Measurements from ENCODE around the gene SBK2. TPM values are rescaled to one million over a fixed set of nuclear protein-coding genes. Genes with fewer than 3 reads are reported as not detected.

SBK2 gene
- total RNA-seq, 1 donor from 2014 or later = 4.2 TPM

DNA sequence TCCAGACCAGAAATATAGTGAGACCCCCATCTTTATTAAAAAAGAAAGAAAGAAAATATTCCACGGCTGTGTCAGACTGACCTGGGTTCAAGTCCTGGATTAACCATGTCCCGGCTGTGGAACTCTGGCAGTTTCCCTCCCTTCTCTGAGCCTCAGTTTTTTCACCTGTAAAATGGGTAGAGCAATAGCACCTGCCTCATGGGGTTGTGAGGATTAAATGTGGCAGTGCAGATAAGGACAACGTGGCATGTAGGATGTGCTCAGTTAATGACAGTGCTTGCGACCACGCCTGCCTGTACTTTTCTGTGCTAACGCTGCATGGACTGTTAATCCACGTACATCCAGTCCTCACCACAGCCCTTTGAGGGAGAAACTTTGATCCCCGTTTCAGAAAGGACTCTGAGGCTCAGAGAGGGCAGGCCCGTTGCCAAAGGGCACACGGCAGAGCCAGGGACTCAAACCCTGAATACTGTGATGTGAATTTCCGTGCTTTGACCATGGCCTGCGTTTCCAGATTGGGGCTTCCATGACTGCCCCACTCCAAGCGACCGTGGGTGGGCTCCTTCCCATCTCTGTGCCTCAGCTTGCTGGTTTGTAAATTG, 16.1 kb downstream of the SBK2 start:
- H3K9ac ChIP-seq (ENCODE audit: low read length) = no peak overlapping the region
- H3K9me3 ChIP-seq (ENCODE audit: insufficient read depth, low read depth, low read length) = no peaks in the 10 kb centered on the region
- DNase-seq (ENCODE audit: low read depth) (no peak), FAIRE-seq (no peak)
- TF ChIP-seq, protein P1, sequence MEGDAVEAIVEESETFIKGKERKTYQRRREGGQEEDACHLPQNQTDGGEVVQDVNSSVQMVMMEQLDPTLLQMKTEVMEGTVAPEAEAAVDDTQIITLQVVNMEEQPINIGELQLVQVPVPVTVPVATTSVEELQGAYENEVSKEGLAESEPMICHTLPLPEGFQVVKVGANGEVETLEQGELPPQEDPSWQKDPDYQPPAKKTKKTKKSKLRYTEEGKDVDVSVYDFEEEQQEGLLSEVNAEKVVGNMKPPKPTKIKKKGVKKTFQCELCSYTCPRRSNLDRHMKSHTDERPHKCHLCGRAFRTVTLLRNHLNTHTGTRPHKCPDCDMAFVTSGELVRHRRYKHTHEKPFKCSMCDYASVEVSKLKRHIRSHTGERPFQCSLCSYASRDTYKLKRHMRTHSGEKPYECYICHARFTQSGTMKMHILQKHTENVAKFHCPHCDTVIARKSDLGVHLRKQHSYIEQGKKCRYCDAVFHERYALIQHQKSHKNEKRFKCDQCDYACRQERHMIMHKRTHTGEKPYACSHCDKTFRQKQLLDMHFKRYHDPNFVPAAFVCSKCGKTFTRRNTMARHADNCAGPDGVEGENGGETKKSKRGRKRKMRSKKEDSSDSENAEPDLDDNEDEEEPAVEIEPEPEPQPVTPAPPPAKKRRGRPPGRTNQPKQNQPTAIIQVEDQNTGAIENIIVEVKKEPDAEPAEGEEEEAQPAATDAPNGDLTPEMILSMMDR (IDR thresholded peaks at IDR 0.05; ENCODE audit: insufficient read depth, low read depth, low read length) = no peak
- no peak for TF ChIP-seq EZH2 (IDR thresholded peaks at IDR 0.05; ENCODE audit: insufficient read depth, low read length)
- no peaks in the 10 kb centered on the region for H3K4me1 Mint-ChIP-seq (ENCODE audit: low read depth, unreplicated experiment)
- no peaks in the 10 kb centered on the region for H3K36me3 ChIP-seq (ENCODE audit: insufficient read depth, low read length)
- no peak overlapping the region for H3K4me3 Mint-ChIP-seq (ENCODE audit: unreplicated experiment)
- no peaks in the 10 kb centered on the region for H3K9me3 Mint-ChIP-seq (ENCODE audit: unreplicated experiment)
- no peaks in the 10 kb centered on the region for H3K27me3 ChIP-seq (ENCODE audit: insufficient read depth, low read length)
- H3K27ac ChIP-seq (ENCODE audit: low read depth, low read length) = no peak overlapping the region
- H3K27ac Mint-ChIP-seq (ENCODE audit: unreplicated experiment) = no peak overlapping the region
- H3K27me3 Mint-ChIP-seq (ENCODE audit: low read depth, unreplicated experiment) = no peaks in the 10 kb centered on the region
- H3K79me2 ChIP-seq (ENCODE audit: insufficient read depth, low read length) = no peaks in the 10 kb centered on the region
- H3K4me3 ChIP-seq (ENCODE audit: insufficient read depth, low read depth, low read length) = no peak overlapping the region
- H3K4me2 ChIP-seq (ENCODE audit: low read length) = no peak overlapping the region
- no peak overlapping the region for H2AFZ ChIP-seq (ENCODE audit: low read depth, low read length)
- peaks cover 4% of the 10 kb centered on the region for H4K20me1 ChIP-seq (ENCODE audit: insufficient read depth, low read length)
- peaks cover 15% of the 10 kb centered on the region for H3K4me1 ChIP-seq (ENCODE audit: insufficient read depth, low read length)
- H3K36me3 Mint-ChIP-seq (ENCODE audit: low read depth, unreplicated experiment) = peaks cover 3% of the 10 kb centered on the region

DNA sequence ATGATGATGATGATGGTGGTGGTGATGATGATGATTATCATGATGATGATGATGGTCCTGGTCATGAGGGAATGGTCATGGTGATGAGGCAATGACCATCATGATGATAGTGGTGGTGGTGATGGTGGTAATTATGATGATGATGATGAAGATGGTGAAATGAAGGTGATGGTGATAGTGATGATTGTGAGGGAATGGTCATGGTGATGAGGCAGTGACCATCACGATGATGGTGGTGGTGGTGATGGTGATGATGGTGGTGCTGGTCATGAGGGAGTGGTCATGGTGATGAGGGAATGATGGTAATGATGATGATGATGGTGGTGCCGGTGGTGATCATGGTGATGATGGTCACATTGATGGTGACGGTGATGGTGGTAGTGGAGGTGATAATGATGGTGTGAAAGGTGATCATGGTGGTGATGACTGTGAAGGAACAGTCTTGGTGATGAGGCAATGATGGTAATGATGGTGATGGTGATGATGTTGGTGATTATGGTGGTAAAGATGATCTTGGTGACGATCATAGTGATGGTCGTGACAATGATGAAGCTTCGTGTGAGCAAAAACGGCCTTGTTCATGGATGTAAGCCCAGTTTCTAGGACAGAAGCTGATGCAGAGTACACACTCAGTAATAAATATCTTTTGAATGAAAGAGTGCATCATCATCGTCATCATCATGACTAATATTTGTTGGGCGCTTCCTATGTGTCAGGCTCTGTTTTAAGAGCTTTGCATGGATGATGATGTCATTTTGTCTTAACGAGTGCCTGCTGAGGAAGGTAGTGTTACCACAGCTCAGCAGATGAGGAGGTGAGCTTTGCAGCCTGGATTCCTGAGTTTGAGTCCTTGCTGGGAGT, 17.3 kb downstream of the SBK2 start:
- Histone ChIP-seq H3K9ac (ENCODE audit: low read length) (peak overlapping the region; percentile 14), H3K9me3 (ENCODE audit: insufficient read depth, low read depth, low read length) (no peaks in the 10 kb centered on the region), H3K4me2 (ENCODE audit: low read length) (peak overlapping the region; percentile 33), H2AFZ (ENCODE audit: low read depth, low read length) (no peak overlapping the region), H3K4me1 (ENCODE audit: insufficient read depth, low read length) (peaks cover 15% of the 10 kb centered on the region), H3K4me3 (ENCODE audit: insufficient read depth, low read depth, low read length) (no peak overlapping the region), H4K20me1 (ENCODE audit: insufficient read depth, low read length) (peaks cover 4% of the 10 kb centered on the region), H3K27me3 (ENCODE audit: insufficient read depth, low read length) (no peaks in the 10 kb centered on the region), H3K36me3 (ENCODE audit: insufficient read depth, low read length) (no peaks in the 10 kb centered on the region), H3K79me2 (ENCODE audit: insufficient read depth, low read length) (no peaks in the 10 kb centered on the region), H3K27ac (ENCODE audit: low read depth, low read length) (peak overlapping the region; percentile 68)
- peak; percentile 85 for DNase-seq (ENCODE audit: low read depth)
- H3K27ac Mint-ChIP-seq (ENCODE audit: unreplicated experiment) = no peak overlapping the region
- no peaks in the 10 kb centered on the region for H3K9me3 Mint-ChIP-seq (ENCODE audit: unreplicated experiment)
- H3K4me3 Mint-ChIP-seq (ENCODE audit: unreplicated experiment) = no peak overlapping the region
- H3K4me1 Mint-ChIP-seq (ENCODE audit: low read depth, unreplicated experiment) = no peaks in the 10 kb centered on the region
- no peak for TF ChIP-seq EZH2 (IDR thresholded peaks at IDR 0.05; ENCODE audit: insufficient read depth, low read length)
- TF ChIP-seq, protein P1 (IDR thresholded peaks at IDR 0.05; ENCODE audit: insufficient read depth, low read depth, low read length) = no peak
- H3K27me3 Mint-ChIP-seq (ENCODE audit: low read depth, unreplicated experiment) = no peaks in the 10 kb centered on the region
- peaks cover 3% of the 10 kb centered on the region for H3K36me3 Mint-ChIP-seq (ENCODE audit: low read depth, unreplicated experiment)
- no peak for FAIRE-seq
